Omental fat pad (tissue), 4 donors: ENCODE data around the gene HAUS6. TPM values are rescaled to one million over a fixed set of nuclear protein-coding genes. Genes with fewer than 3 reads are reported as not detected.
"Not testable (repeated sequence)": the region's sequence is repeated elsewhere in the genome, so short reads cannot be mapped to it uniquely, and the experiment has no call there.

Source experiments
- ATAC-seq: fragments of 150-250 bp; one replicate; pipeline ENCODE4 v1.9.1; 2016; ENCODE audit warnings: mild to moderate bottlenecking, moderate library complexity; ENCODE audit not compliant: low FRiP score
- DNase-seq: peaks from one replicate; pipeline ENCODE4 v3.0.0-alpha.2; 2019; ENCODE audit warnings: low spot score
- CTCF ChIP-seq, 3 donors: fragments of 450-650 bp; IDR thresholded peaks; one replicate each; pipeline ENCODE4 v1.5.1; 2016 to 2017; ENCODE audit warnings: antibody characterized with exemption in 3 of 3, mild to moderate bottlenecking in 3 of 3, moderate library complexity in 2 of 3
- total RNA-seq, 4 donors: library from RNA; depleted of rRNA; stranded (reverse); fragments of >200 nt; gene quantifications; one replicate each; pipeline ENCODE4 v1.1.0, GENCODE V29; 2016

HAUS6 gene
- total RNA-seq, 4 donors from 2014 or later, result 7.5 to 14.7 (median 9.7) TPM

GRCh38 chr9:19030899-19031298 lies 71.8 kb downstream of the HAUS6 start:
- ATAC-seq (no peak), DNase-seq (no peak)
- TF ChIP-seq CTCF (IDR thresholded peaks at IDR 0.05), result no peak

GRCh38 chr9:19028835-19029451 lies 73.8 kb downstream of the HAUS6 start:
- TF ChIP-seq CTCF (IDR thresholded peaks at IDR 0.05), result peak in 1 of 3 donors; percentile 30
- DNase-seq (no peak), ATAC-seq (no peak)

GRCh38 chr9:19027825-19028224 lies 74.9 kb downstream of the HAUS6 start:
- no peak for TF ChIP-seq CTCF (IDR thresholded peaks at IDR 0.05)
- DNase-seq (no peak), ATAC-seq (no peak)

GRCh38 chr9:19026375-19026774 lies 76.3 kb downstream of the HAUS6 start:
- DNase-seq, result no peak
- no peak for TF ChIP-seq CTCF (IDR thresholded peaks at IDR 0.05)
- ATAC-seq, result no peak

GRCh38 chr9:19023078-19023477 lies 79.6 kb downstream of the HAUS6 start:
- ATAC-seq (no peak), DNase-seq (no peak)
- no peak for TF ChIP-seq CTCF (IDR thresholded peaks at IDR 0.05)

- DNase-seq (no peak), ATAC-seq (no peak)
- no peak for TF ChIP-seq CTCF (IDR thresholded peaks at IDR 0.05)
Observed at GRCh38 chr9:19022206-19022605, 80.5 kb downstream of the HAUS6 start.

GRCh38 chr9:19021649-19022048 lies 81.1 kb downstream of the HAUS6 start:
- ATAC-seq, DNase-seq: not testable (repeated sequence)
